Inflammatory macrophage treated with lipopolysaccharide for 1 hour (primary cell): ENCODE results near the gene OOSP4B.
"Not testable (repeated sequence)": the region's sequence is repeated elsewhere in the genome, so short reads cannot be mapped to it uniquely, and the experiment has no call there.

Experiments used
- DNase-seq, 2 donors: peaks; one replicate each; pipeline ENCODE4 v3.0.0-alpha.2; 2020 to 2022

The OOSP4B gene

GRCh38 chr11:60064111-60064510, 47.1 kb downstream of the OOSP4B start:
- peak; percentile 38 to 52 for DNase-seq

- DNase-seq: no peak
These were observed 48.8 kb downstream of the OOSP4B start for GRCh38 chr11:60065801-60066200.

GRCh38 chr11:60069450-60069849, 52.5 kb downstream of the OOSP4B start:
- no peak for DNase-seq

- DNase-seq: not testable (repeated sequence)
These were observed 54.7 kb downstream of the OOSP4B start for GRCh38 chr11:60071644-60072043.

- DNase-seq: peak in 1 of 2 donors; percentile 64
These were observed 60.3 kb downstream of the OOSP4B start for GRCh38 chr11:60077216-60077817.

- DNase-seq: peak; percentile 26 to 34
These were observed 61.0 kb downstream of the OOSP4B start for GRCh38 chr11:60077981-60078380.

- no peak for DNase-seq
These were observed 61.8 kb downstream of the OOSP4B start for GRCh38 chr11:60078745-60079144.

- peak; percentile 46 to 63 for DNase-seq
These were observed 63.6 kb downstream of the OOSP4B start for GRCh38 chr11:60080535-60080934.
